Measurements from ENCODE around the gene SCP2.
A peak's percentile ranks its signal among the peaks of the same experiment; 100 is the strongest.

Gene SCP2

DNA sequence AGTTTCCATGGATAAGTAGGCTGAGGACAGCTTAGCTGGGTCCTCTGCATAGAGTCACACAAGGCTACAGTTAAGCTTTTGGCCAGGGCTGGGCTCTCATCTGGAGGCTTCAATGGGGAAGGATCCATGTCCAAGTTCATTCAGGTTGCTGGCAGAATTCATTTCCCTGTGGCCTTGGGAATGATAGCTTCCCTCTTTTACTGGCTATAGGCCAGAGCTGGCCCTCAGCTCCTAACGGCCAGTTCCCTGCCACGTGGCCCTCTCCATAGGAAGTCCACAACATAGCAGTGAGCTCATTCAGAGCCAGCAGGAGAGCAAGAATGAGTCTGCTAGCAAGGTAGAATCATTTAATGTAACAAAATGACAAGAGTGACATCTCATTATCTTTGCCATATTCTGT lies 119.9 kb downstream of the SCP2 start:
- Histone ChIP-seq H3K4me3 (ENCODE audit: low read depth, low read length) (no peak overlapping the region), H3K36me3 (ENCODE audit: control insufficient read depth in 2 of 2, insufficient read depth in 1 of 2, low read length in 2 of 2) (peaks cover 0 to 8% of the 10 kb centered on the region in 2 experiments; a peak in 1 of 3 replicates), H3K27ac (ENCODE audit: extremely low read depth, low read depth, low read length) (peak overlapping the region; percentile 3; the same call in 1 of the 2 replicates), H3K9me3 (ENCODE audit: control insufficient read depth, insufficient read depth, low read depth, low read length) (no peaks in the 10 kb centered on the region), H3K4me1 (ENCODE audit: control insufficient read depth, insufficient read depth, low read length) (peaks cover 12% of the 10 kb centered on the region)
- ChIA-PET POLR2A (interaction anchor here (1.1 kb wide), 2 partner anchors 13 to 40 kb away, joined by 3 to 4 read pairs; no protein-coding TSS in a partner anchor), CTCF (interaction anchor here (0.7 kb wide), 1 partner anchor 139 kb away, joined by 4 read pairs; no protein-coding TSS in a partner anchor)
- TF ChIP-seq FEZF1 (tag by site-specific recombination; IDR thresholded peaks at IDR 0.05) (peak; percentile 60), ZNF629 (tag by site-specific recombination; IDR thresholded peaks at IDR 0.05) (peak; percentile 44; the same call in 1 of the 2 replicates), ZNF791 (tag by site-specific recombination; IDR thresholded peaks at IDR 0.05) (no peak), KLF10 (tag by site-specific recombination; IDR thresholded peaks at IDR 0.05) (no peak), ZNF146 (tag by site-specific recombination; IDR thresholded peaks at IDR 0.05) (no peak), ZBTB21 (tag by site-specific recombination; IDR thresholded peaks at IDR 0.05) (no peak), ZNF37A (tag by site-specific recombination; IDR thresholded peaks at IDR 0.05) (no peak), IKZF3 (tag by site-specific recombination; IDR thresholded peaks at IDR 0.05) (0 out of 2 replicates have a peak, but pooled peaks have one; percentile 27), ZXDB (tag by site-specific recombination; IDR thresholded peaks at IDR 0.05) (no peak), KLF7 (tag by site-specific recombination; IDR thresholded peaks at IDR 0.05; ENCODE audit: borderline replicate concordance) (no peak), ZNF777 (tag by site-specific recombination; IDR thresholded peaks at IDR 0.05; ENCODE audit: borderline replicate concordance) (no peak), EGR2 (tag by site-specific recombination; IDR thresholded peaks at IDR 0.05; ENCODE audit: low read depth) (no peak), ZNF785 (tag by site-specific recombination; IDR thresholded peaks at IDR 0.05) (no peak), ZNF335 (tag by site-specific recombination; conservative IDR thresholded peaks at IDR 0.05) (no peak), ZNF600 (tag by site-specific recombination; IDR thresholded peaks at IDR 0.05) (peak; percentile 58; the same call in 1 of the 2 replicates), ZSCAN30 (tag by site-specific recombination; IDR thresholded peaks at IDR 0.05) (no peak), ZNF350 (tag by site-specific recombination; IDR thresholded peaks at IDR 0.05) (no peak), ZNF571 (tag by site-specific recombination; IDR thresholded peaks at IDR 0.05) (no peak)
- TF ChIP-seq, protein P1, sequence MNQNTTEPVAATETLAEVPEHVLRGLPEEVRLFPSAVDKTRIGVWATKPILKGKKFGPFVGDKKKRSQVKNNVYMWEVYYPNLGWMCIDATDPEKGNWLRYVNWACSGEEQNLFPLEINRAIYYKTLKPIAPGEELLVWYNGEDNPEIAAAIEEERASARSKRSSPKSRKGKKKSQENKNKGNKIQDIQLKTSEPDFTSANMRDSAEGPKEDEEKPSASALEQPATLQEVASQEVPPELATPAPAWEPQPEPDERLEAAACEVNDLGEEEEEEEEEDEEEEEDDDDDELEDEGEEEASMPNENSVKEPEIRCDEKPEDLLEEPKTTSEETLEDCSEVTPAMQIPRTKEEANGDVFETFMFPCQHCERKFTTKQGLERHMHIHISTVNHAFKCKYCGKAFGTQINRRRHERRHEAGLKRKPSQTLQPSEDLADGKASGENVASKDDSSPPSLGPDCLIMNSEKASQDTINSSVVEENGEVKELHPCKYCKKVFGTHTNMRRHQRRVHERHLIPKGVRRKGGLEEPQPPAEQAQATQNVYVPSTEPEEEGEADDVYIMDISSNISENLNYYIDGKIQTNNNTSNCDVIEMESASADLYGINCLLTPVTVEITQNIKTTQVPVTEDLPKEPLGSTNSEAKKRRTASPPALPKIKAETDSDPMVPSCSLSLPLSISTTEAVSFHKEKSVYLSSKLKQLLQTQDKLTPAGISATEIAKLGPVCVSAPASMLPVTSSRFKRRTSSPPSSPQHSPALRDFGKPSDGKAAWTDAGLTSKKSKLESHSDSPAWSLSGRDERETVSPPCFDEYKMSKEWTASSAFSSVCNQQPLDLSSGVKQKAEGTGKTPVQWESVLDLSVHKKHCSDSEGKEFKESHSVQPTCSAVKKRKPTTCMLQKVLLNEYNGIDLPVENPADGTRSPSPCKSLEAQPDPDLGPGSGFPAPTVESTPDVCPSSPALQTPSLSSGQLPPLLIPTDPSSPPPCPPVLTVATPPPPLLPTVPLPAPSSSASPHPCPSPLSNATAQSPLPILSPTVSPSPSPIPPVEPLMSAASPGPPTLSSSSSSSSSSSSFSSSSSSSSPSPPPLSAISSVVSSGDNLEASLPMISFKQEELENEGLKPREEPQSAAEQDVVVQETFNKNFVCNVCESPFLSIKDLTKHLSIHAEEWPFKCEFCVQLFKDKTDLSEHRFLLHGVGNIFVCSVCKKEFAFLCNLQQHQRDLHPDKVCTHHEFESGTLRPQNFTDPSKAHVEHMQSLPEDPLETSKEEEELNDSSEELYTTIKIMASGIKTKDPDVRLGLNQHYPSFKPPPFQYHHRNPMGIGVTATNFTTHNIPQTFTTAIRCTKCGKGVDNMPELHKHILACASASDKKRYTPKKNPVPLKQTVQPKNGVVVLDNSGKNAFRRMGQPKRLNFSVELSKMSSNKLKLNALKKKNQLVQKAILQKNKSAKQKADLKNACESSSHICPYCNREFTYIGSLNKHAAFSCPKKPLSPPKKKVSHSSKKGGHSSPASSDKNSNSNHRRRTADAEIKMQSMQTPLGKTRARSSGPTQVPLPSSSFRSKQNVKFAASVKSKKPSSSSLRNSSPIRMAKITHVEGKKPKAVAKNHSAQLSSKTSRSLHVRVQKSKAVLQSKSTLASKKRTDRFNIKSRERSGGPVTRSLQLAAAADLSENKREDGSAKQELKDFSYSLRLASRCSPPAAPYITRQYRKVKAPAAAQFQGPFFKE (tag by site-specific recombination; IDR thresholded peaks at IDR 0.05; ENCODE audit: borderline replicate concordance): no peak
- TF ChIP-seq, protein P2, sequence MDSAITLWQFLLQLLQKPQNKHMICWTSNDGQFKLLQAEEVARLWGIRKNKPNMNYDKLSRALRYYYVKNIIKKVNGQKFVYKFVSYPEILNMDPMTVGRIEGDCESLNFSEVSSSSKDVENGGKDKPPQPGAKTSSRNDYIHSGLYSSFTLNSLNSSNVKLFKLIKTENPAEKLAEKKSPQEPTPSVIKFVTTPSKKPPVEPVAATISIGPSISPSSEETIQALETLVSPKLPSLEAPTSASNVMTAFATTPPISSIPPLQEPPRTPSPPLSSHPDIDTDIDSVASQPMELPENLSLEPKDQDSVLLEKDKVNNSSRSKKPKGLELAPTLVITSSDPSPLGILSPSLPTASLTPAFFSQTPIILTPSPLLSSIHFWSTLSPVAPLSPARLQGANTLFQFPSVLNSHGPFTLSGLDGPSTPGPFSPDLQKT (IDR thresholded peaks at IDR 0.05; ENCODE audit: borderline replicate concordance, low read depth, low read length): no peak
- TF ChIP-seq, protein P3, sequence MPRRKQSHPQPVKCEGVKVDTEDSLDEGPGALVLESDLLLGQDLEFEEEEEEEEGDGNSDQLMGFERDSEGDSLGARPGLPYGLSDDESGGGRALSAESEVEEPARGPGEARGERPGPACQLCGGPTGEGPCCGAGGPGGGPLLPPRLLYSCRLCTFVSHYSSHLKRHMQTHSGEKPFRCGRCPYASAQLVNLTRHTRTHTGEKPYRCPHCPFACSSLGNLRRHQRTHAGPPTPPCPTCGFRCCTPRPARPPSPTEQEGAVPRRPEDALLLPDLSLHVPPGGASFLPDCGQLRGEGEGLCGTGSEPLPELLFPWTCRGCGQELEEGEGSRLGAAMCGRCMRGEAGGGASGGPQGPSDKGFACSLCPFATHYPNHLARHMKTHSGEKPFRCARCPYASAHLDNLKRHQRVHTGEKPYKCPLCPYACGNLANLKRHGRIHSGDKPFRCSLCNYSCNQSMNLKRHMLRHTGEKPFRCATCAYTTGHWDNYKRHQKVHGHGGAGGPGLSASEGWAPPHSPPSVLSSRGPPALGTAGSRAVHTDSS (tag by site-specific recombination; IDR thresholded peaks at IDR 0.05): no peak
- TF ChIP-seq, protein P4, sequence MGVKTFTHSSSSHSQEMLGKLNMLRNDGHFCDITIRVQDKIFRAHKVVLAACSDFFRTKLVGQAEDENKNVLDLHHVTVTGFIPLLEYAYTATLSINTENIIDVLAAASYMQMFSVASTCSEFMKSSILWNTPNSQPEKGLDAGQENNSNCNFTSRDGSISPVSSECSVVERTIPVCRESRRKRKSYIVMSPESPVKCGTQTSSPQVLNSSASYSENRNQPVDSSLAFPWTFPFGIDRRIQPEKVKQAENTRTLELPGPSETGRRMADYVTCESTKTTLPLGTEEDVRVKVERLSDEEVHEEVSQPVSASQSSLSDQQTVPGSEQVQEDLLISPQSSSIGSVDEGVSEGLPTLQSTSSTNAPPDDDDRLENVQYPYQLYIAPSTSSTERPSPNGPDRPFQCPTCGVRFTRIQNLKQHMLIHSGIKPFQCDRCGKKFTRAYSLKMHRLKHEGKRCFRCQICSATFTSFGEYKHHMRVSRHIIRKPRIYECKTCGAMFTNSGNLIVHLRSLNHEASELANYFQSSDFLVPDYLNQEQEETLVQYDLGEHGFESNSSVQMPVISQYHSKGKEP (tag by site-specific recombination; IDR thresholded peaks at IDR 0.05): no peak
- TF ChIP-seq, protein P5, sequence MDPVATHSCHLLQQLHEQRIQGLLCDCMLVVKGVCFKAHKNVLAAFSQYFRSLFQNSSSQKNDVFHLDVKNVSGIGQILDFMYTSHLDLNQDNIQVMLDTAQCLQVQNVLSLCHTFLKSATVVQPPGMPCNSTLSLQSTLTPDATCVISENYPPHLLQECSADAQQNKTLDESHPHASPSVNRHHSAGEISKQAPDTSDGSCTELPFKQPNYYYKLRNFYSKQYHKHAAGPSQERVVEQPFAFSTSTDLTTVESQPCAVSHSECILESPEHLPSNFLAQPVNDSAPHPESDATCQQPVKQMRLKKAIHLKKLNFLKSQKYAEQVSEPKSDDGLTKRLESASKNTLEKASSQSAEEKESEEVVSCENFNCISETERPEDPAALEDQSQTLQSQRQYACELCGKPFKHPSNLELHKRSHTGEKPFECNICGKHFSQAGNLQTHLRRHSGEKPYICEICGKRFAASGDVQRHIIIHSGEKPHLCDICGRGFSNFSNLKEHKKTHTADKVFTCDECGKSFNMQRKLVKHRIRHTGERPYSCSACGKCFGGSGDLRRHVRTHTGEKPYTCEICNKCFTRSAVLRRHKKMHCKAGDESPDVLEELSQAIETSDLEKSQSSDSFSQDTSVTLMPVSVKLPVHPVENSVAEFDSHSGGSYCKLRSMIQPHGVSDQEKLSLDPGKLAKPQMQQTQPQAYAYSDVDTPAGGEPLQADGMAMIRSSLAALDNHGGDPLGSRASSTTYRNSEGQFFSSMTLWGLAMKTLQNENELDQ (tag by site-specific recombination; IDR thresholded peaks at IDR 0.05; ENCODE audit: low read depth): no peak
- TF ChIP-seq, protein P6, sequence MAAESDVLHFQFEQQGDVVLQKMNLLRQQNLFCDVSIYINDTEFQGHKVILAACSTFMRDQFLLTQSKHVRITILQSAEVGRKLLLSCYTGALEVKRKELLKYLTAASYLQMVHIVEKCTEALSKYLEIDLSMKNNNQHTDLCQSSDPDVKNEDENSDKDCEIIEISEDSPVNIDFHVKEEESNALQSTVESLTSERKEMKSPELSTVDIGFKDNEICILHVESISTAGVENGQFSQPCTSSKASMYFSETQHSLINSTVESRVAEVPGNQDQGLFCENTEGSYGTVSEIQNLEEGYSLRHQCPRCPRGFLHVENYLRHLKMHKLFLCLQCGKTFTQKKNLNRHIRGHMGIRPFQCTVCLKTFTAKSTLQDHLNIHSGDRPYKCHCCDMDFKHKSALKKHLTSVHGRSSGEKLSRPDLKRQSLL (tag by site-specific recombination; IDR thresholded peaks at IDR 0.05): no peak
